ENCODE results near the gene CD44.

CD44 gene

DNA sequence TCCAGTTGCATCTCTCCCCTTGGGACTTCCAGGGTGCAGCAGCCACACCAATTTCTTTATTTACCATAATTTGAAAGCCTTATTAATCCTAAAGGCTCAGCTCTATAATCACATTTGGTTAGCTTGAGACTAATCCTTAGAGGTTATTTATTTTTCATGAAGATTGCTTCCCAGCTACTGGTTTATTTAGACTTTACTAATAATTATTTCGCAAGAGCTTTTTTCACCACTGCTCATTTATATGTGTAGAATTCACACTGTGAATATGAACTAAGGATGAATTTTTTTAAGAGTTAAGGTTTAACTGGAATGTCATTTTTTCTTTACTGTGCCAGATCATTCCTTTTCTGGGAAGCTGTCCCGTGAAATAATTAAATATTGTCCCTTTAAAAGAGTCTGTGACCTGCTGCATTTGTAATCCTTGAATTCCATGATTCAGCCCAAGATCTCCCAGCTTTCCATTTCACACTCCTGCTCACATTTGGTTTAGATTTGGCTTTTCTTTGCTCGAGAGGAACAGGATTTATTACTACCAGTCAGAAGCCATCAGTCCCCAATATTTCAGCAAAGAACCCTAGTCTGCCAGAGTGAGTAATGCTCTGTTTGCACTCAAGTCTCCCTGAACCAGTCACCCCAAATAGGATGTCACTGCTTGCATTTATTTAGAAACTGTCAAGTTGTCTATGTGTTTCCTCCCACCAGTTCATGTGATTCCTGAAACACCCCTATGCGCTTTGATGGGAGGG is 4.4 kb upstream of the CD44 start:
- Histone ChIP-seq H3K9me3 (no peaks in the 10 kb centered on the region), H3K4me3 (ENCODE audit: low read depth, low read length) (no peak overlapping the region), H3K4me1 (no peaks in the 10 kb centered on the region), H3K27me3 (no peaks in the 10 kb centered on the region), H3K36me3 (no peaks in the 10 kb centered on the region)
- DNase-seq: no peak
- TF ChIP-seq, protein P1, sequence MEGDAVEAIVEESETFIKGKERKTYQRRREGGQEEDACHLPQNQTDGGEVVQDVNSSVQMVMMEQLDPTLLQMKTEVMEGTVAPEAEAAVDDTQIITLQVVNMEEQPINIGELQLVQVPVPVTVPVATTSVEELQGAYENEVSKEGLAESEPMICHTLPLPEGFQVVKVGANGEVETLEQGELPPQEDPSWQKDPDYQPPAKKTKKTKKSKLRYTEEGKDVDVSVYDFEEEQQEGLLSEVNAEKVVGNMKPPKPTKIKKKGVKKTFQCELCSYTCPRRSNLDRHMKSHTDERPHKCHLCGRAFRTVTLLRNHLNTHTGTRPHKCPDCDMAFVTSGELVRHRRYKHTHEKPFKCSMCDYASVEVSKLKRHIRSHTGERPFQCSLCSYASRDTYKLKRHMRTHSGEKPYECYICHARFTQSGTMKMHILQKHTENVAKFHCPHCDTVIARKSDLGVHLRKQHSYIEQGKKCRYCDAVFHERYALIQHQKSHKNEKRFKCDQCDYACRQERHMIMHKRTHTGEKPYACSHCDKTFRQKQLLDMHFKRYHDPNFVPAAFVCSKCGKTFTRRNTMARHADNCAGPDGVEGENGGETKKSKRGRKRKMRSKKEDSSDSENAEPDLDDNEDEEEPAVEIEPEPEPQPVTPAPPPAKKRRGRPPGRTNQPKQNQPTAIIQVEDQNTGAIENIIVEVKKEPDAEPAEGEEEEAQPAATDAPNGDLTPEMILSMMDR (IDR thresholded peaks at IDR 0.05; ENCODE audit: low read depth, low read length): no peak

DNA sequence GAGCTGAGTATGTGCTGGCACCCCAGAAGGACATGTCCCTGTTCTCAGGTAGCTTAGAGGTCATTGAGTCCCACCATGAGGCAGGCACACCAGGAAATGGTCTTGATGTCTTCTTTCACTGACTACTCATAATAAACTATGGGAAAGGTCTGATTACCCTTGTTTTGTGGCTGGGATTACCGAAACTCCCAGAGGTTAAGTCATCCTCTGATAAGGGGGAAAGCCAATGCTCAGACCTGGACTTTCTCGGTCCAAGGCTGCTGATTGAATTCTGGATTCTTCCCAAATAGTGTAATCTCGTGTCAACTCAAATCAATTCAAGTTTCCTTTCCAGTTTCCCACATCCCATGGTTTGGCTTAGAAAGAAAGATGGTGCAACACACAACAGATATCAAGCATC is 3.7 kb upstream of the CD44 start:
- no peaks in the 10 kb centered on the region for H3K9me3 ChIP-seq
- TF ChIP-seq, protein P1 (IDR thresholded peaks at IDR 0.05; ENCODE audit: low read depth, low read length): no peak
- H3K4me3 ChIP-seq (ENCODE audit: low read depth, low read length): no peak overlapping the region
- no peak for DNase-seq
- no peaks in the 10 kb centered on the region for H3K27me3 ChIP-seq
- H3K36me3 ChIP-seq: no peaks in the 10 kb centered on the region
- no peaks in the 10 kb centered on the region for H3K4me1 ChIP-seq

DNA sequence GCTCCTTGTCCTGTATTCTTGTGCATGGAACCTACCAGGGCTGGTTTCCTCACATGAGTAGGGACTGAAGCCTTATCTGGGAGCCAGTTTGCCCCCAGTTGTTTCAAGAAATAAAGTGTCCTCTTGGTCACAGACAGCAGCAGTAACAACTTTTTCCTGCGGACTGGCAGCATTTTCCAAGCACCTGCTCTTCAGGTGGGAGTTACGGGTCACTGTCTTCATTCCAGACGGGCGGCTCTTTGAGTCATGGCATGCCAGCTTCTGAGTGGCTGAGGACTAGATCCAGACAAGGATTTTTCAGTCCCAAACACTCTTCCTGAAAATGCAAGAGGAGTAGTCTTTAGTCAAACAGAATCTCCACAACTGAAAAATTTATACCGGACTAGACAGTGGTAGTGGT is 2.7 kb upstream of the CD44 start:
- Histone ChIP-seq H3K4me3 (ENCODE audit: low read depth, low read length) (no peak overlapping the region), H3K36me3 (no peaks in the 10 kb centered on the region), H3K9me3 (no peaks in the 10 kb centered on the region), H3K4me1 (no peaks in the 10 kb centered on the region), H3K27me3 (no peaks in the 10 kb centered on the region)
- no peak for DNase-seq
- TF ChIP-seq, protein P1 (IDR thresholded peaks at IDR 0.05; ENCODE audit: low read depth, low read length): no peak

DNA sequence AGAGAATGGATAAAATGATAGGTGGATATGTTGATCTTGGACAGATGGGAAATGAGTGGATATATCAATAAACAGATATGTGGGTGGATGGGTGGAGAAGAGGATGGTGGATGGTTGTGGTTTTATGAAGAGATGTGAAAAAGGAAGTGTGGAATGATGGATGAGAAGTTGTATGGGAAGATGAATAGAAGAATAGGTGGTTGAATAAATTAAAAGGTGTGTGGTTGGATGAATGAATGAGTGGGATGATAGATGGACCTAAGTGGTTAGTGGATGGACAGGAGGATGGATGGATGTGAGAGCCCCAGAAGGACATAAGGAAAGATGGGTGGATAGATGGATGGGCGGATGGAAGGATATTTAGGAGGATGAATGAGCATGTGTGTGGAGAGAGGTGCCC is 913 bp upstream of the CD44 start:
- Histone ChIP-seq H3K4me1 (no peaks in the 10 kb centered on the region), H3K9me3 (no peaks in the 10 kb centered on the region), H3K4me3 (ENCODE audit: low read depth, low read length) (no peak overlapping the region), H3K36me3 (no peaks in the 10 kb centered on the region), H3K27me3 (no peaks in the 10 kb centered on the region)
- no peak for DNase-seq
- TF ChIP-seq, protein P1 (IDR thresholded peaks at IDR 0.05; ENCODE audit: low read depth, low read length): no peak

DNA sequence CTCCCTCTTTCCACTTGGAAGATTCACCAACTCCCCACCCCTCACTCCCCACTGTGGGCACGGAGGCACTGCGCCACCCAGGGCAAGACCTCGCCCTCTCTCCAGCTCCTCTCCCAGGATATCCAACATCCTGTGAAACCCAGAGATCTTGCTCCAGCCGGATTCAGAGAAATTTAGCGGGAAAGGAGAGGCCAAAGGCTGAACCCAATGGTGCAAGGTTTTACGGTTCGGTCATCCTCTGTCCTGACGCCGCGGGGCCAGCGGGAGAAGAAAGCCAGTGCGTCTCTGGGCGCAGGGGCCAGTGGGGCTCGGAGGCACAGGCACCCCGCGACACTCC is 397 bp upstream of the CD44 start:
- Histone ChIP-seq H3K9me3 (no peaks in the 10 kb centered on the region), H3K4me3 (ENCODE audit: low read depth, low read length) (peak overlapping the region; percentile 60), H3K27me3 (no peaks in the 10 kb centered on the region), H3K36me3 (no peaks in the 10 kb centered on the region), H3K4me1 (no peaks in the 10 kb centered on the region)
- DNase-seq: no peak
- TF ChIP-seq, protein P1 (IDR thresholded peaks at IDR 0.05; ENCODE audit: low read depth, low read length): no peak

DNA sequence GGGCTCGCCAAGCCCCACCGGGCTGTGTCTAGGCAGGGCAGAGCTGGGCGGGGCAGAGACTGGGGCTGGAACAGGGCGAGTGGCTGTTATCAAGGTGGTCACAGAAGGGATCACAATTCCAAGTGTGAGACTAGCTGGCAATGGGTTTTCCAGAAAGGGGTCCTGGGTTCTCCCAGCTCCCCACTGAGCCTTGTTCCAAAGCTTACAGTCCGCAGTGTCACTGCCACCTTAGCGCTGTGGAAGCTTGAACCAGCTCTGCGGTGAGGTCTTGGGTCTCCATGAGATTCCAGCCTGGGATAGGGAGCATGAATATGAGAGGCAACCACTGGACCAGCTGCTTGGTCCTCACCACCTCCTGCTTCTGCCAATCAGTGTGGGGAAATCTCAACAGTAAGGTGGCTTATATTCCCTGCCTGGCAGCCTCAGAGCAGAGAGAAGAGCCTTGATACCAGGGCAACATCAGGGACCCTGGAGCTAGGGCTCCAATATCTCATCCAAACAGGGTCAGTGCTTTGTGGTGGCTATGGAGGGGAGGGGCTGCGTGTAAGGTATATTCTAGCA is 831 bp downstream of the CD44 start:
- peak; percentile 63 for DNase-seq
- H3K4me1 ChIP-seq: no peaks in the 10 kb centered on the region
- H3K27me3 ChIP-seq: no peaks in the 10 kb centered on the region
- no peaks in the 10 kb centered on the region for H3K36me3 ChIP-seq
- H3K4me3 ChIP-seq (ENCODE audit: low read depth, low read length): peak overlapping the region; percentile 60
- no peaks in the 10 kb centered on the region for H3K9me3 ChIP-seq
- TF ChIP-seq, protein P1 (IDR thresholded peaks at IDR 0.05; ENCODE audit: low read depth, low read length): no peak
